ENCODE data around the gene HINT2.
A peak's percentile ranks its signal among the peaks of the same experiment; 100 is the strongest.

The HINT2 gene

GRCh38 chr9:35813434-35814105 lies 1.3 kb downstream of the HINT2 start:
- no peaks in the 10 kb centered on the region for H3K27me3 ChIP-seq (ENCODE audit: control insufficient read depth in 1 of 2, insufficient read depth in 2 of 2, low read length in 2 of 2)
- no peaks in the 10 kb centered on the region for H3K9me3 ChIP-seq (ENCODE audit: control insufficient read depth in 1 of 2, low read length in 2 of 2)
- H3K4me1 ChIP-seq (ENCODE audit: control insufficient read depth in 1 of 2, insufficient read depth in 2 of 2, low read length in 2 of 2) = peaks cover 29% of the 10 kb centered on the region in 2 donors
- H3K36me3 ChIP-seq (ENCODE audit: control insufficient read depth in 1 of 2, insufficient read depth in 2 of 2, low read length in 2 of 2) = peaks cover 0 to 15% of the 10 kb centered on the region in 2 donors
- peak overlapping the region; percentile 97 for H3K27ac ChIP-seq (ENCODE audit: low read depth, low read length)
- H3K4me3 ChIP-seq (ENCODE audit: low read depth in 1 of 2, low read length in 2 of 2) = peak overlapping the region; percentile 85 to 87
- H3K9ac ChIP-seq (ENCODE audit: low read depth in 1 of 2, low read length in 2 of 2) = peak overlapping the region; percentile 92 to 95

- H3K9ac ChIP-seq (ENCODE audit: low read depth in 1 of 2, low read length in 2 of 2) = peak within 1 kb of the TSS; percentile 43 to 64
- H3K9me3 ChIP-seq (ENCODE audit: control insufficient read depth in 1 of 2, low read length in 2 of 2) = no peaks in the 10 kb centered on the region
- peaks cover 29% of the 10 kb centered on the region in 2 donors for H3K4me1 ChIP-seq (ENCODE audit: control insufficient read depth in 1 of 2, insufficient read depth in 2 of 2, low read length in 2 of 2)
- H3K4me3 ChIP-seq (ENCODE audit: low read depth in 1 of 2, low read length in 2 of 2) = peak within 1 kb of the TSS; percentile 70 to 78
- H3K27ac ChIP-seq (ENCODE audit: low read depth, low read length) = peak within 1 kb of the TSS; percentile 51
- H3K36me3 ChIP-seq (ENCODE audit: control insufficient read depth in 1 of 2, insufficient read depth in 2 of 2, low read length in 2 of 2) = peaks cover 0 to 28% of the 10 kb centered on the region in 2 donors
- H3K27me3 ChIP-seq (ENCODE audit: control insufficient read depth in 1 of 2, insufficient read depth in 2 of 2, low read length in 2 of 2) = no peaks in the 10 kb centered on the region
These were observed 2.7 kb downstream of the HINT2 start, which contains the start of gene SPAG8 for GRCh38 chr9:35812025-35812602. Gene SPAG8, minus strand, starts transcription at chr9:35812262. Its CDS starts 115 bp downstream, at chr9:35812147.

DNA sequence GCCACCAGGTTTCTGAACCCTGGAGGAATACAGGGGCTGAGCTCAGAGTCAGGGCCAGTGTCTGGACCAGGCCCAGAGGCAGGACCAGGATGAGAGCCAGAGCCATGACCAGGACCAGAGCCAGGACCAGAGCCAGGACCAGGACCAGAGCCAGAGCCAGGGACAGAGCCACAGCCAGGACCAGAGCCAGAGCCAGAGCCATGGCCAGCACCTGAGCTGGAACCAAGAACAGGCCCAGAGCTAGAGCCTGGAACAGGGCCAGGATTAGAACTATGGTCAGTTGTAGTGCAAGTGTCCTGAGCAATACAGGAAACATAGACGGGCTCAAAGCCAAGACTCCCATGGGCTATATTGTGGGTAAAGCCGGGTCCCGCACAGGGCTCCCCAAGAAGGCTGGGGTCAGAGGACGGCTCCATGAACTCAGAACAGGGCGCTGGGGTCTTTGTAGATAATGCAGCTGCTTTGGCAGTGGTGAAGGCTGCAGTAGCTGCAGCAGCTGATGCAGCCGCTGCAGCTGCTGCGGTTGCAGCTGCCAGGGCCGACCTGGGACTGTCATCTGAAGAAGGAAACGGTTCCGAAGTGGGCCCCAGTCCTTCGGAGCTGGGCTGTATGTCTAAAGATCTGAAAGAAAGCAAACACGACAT lies 3.3 kb downstream of the HINT2 start:
- no peak overlapping the region for H3K27ac ChIP-seq (ENCODE audit: low read depth, low read length)
- peak overlapping the region in 1 of 2 donors; percentile 43 for H3K9ac ChIP-seq (ENCODE audit: low read depth in 1 of 2, low read length in 2 of 2)
- peaks cover 0 to 33% of the 10 kb centered on the region in 2 donors for H3K36me3 ChIP-seq (ENCODE audit: control insufficient read depth in 1 of 2, insufficient read depth in 2 of 2, low read length in 2 of 2)
- H3K4me1 ChIP-seq (ENCODE audit: control insufficient read depth in 1 of 2, insufficient read depth in 2 of 2, low read length in 2 of 2) = peaks cover 29% of the 10 kb centered on the region in 2 donors
- H3K9me3 ChIP-seq (ENCODE audit: control insufficient read depth in 1 of 2, low read length in 2 of 2) = no peaks in the 10 kb centered on the region
- H3K27me3 ChIP-seq (ENCODE audit: control insufficient read depth in 1 of 2, insufficient read depth in 2 of 2, low read length in 2 of 2) = no peaks in the 10 kb centered on the region
- peak overlapping the region; percentile 70 to 78 for H3K4me3 ChIP-seq (ENCODE audit: low read depth in 1 of 2, low read length in 2 of 2)

DNA sequence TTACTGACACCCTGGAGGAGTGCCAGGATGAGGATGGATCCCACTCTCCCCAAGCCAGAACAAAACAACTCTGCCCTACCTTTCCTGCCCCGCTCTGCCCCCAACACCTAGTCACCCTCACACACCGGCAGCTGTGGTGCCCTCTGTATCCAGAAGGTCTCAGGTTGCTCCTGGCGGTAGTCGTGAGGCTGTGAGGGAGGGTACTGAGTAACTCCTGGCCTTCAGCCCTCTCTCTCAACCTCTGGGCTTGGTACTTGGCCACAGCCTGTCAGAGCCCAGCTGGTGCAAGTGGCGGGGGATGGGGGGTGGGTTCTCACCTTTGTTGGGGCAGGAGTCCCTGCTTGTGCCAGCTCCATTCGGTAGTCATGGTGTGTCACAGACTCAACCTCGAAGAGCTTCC lies 4.7 kb downstream of the HINT2 start:
- peaks cover 29% of the 10 kb centered on the region in 2 donors for H3K4me1 ChIP-seq (ENCODE audit: control insufficient read depth in 1 of 2, insufficient read depth in 2 of 2, low read length in 2 of 2)
- no peaks in the 10 kb centered on the region for H3K27me3 ChIP-seq (ENCODE audit: control insufficient read depth in 1 of 2, insufficient read depth in 2 of 2, low read length in 2 of 2)
- H3K9ac ChIP-seq (ENCODE audit: low read depth in 1 of 2, low read length in 2 of 2) = no peak overlapping the region
- H3K9me3 ChIP-seq (ENCODE audit: control insufficient read depth in 1 of 2, low read length in 2 of 2) = no peaks in the 10 kb centered on the region
- peaks cover 6 to 46% of the 10 kb centered on the region in 2 donors for H3K36me3 ChIP-seq (ENCODE audit: control insufficient read depth in 1 of 2, insufficient read depth in 2 of 2, low read length in 2 of 2)
- no peak overlapping the region for H3K4me3 ChIP-seq (ENCODE audit: low read depth in 1 of 2, low read length in 2 of 2)
- no peak overlapping the region for H3K27ac ChIP-seq (ENCODE audit: low read depth, low read length)

- Histone ChIP-seq H3K27me3 (ENCODE audit: control insufficient read depth in 1 of 2, insufficient read depth in 2 of 2, low read length in 2 of 2) (no peaks in the 10 kb centered on the region), H3K4me3 (ENCODE audit: low read depth in 1 of 2, low read length in 2 of 2) (no peak overlapping the region), H3K9me3 (ENCODE audit: control insufficient read depth in 1 of 2, low read length in 2 of 2) (no peaks in the 10 kb centered on the region), H3K27ac (ENCODE audit: low read depth, low read length) (no peak overlapping the region), H3K4me1 (ENCODE audit: control insufficient read depth in 1 of 2, insufficient read depth in 2 of 2, low read length in 2 of 2) (peaks cover 19 to 20% of the 10 kb centered on the region in 2 donors), H3K9ac (ENCODE audit: low read depth in 1 of 2, low read length in 2 of 2) (no peak overlapping the region), H3K36me3 (ENCODE audit: control insufficient read depth in 1 of 2, insufficient read depth in 2 of 2, low read length in 2 of 2) (peaks cover 9 to 51% of the 10 kb centered on the region in 2 donors)
These were observed 6.4 kb downstream of the HINT2 start for GRCh38 chr9:35808433-35808832.

GRCh38 chr9:35806101-35806500 lies 8.7 kb downstream of the HINT2 start:
- no peaks in the 10 kb centered on the region for H3K4me1 ChIP-seq (ENCODE audit: control insufficient read depth in 1 of 2, insufficient read depth in 2 of 2, low read length in 2 of 2)
- no peaks in the 10 kb centered on the region for H3K9me3 ChIP-seq (ENCODE audit: control insufficient read depth in 1 of 2, low read length in 2 of 2)
- no peak overlapping the region for H3K27ac ChIP-seq (ENCODE audit: low read depth, low read length)
- H3K36me3 ChIP-seq (ENCODE audit: control insufficient read depth in 1 of 2, insufficient read depth in 2 of 2, low read length in 2 of 2) = peaks cover 16 to 65% of the 10 kb centered on the region in 2 donors
- no peaks in the 10 kb centered on the region for H3K27me3 ChIP-seq (ENCODE audit: control insufficient read depth in 1 of 2, insufficient read depth in 2 of 2, low read length in 2 of 2)
- no peak overlapping the region for H3K4me3 ChIP-seq (ENCODE audit: low read depth in 1 of 2, low read length in 2 of 2)
- no peak overlapping the region for H3K9ac ChIP-seq (ENCODE audit: low read depth in 1 of 2, low read length in 2 of 2)

DNA sequence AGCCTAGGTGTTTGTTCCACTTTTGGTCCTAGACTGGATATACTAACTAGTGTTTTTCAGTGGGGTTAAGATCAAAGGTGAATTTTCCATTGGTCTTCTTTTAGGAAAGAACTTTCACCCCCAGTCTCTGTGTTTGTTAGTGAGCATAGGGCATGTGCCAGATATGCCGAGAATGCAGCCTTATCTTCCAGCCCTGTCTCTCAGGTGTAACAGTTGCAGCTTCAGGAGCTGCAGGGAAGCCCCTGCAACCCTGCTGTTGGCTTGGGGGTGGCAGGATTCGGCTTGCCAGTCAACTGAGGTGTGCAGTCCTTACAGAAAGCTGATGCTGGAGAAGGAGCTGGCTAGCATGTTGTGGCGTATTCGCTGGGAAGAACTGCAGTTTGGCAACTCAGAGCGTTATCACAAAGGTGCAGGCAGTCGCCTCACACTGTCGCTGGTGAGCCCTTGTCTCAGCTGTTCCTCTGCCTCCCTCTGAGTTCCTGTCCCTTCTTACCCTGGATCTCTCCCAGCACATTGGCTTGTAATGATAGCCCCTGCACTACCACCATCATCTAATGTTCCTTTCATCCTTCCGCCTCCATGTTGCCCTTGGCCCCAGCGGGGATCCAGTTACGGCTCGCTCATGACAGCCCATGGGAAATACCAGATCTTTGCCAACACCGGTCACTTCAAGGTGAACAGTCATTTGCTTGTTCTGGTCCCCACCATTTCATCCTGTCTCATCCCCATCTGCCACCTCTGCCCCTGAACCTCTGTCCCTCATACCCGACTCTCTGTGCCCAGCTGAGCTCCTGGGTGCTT lies 13.3 kb downstream of the HINT2 start:
- Histone ChIP-seq H3K36me3 (ENCODE audit: control insufficient read depth in 1 of 2, insufficient read depth in 2 of 2, low read length in 2 of 2) (peaks cover 17 to 41% of the 10 kb centered on the region in 2 donors), H3K27me3 (ENCODE audit: control insufficient read depth in 1 of 2, insufficient read depth in 2 of 2, low read length in 2 of 2) (no peaks in the 10 kb centered on the region), H3K9ac (ENCODE audit: low read depth in 1 of 2, low read length in 2 of 2) (no peak overlapping the region), H3K27ac (ENCODE audit: low read depth, low read length) (no peak overlapping the region), H3K9me3 (ENCODE audit: control insufficient read depth in 1 of 2, low read length in 2 of 2) (no peaks in the 10 kb centered on the region), H3K4me3 (ENCODE audit: low read depth in 1 of 2, low read length in 2 of 2) (no peak overlapping the region), H3K4me1 (ENCODE audit: control insufficient read depth in 1 of 2, insufficient read depth in 2 of 2, low read length in 2 of 2) (no peaks in the 10 kb centered on the region)

DNA sequence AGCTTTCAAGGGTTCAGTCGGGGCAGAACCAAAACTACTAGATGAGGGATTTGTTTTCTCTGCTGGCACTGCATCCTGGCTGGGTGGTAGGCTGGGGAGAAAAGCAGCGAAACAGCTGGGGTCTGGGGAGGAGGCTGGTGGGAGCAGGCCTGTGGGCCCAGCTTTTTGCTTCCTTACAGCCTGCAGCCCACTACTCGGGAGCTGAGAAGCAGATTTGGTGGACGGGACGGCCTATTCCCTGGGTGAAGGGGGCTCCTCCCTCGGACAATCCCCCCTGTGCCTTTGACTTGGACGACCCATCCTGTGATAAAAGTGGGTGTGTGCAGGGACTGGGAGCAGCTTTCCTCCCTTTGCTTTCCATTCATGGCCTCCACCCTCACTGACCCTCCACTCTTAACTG lies 14.3 kb downstream of the HINT2 start:
- no peaks in the 10 kb centered on the region for H3K27me3 ChIP-seq (ENCODE audit: control insufficient read depth in 1 of 2, insufficient read depth in 2 of 2, low read length in 2 of 2)
- no peak overlapping the region for H3K27ac ChIP-seq (ENCODE audit: low read depth, low read length)
- H3K9ac ChIP-seq (ENCODE audit: low read depth in 1 of 2, low read length in 2 of 2) = no peak overlapping the region
- H3K36me3 ChIP-seq (ENCODE audit: control insufficient read depth in 1 of 2, insufficient read depth in 2 of 2, low read length in 2 of 2) = peaks cover 11 to 31% of the 10 kb centered on the region in 2 donors
- H3K4me1 ChIP-seq (ENCODE audit: control insufficient read depth in 1 of 2, insufficient read depth in 2 of 2, low read length in 2 of 2) = no peaks in the 10 kb centered on the region
- H3K9me3 ChIP-seq (ENCODE audit: control insufficient read depth in 1 of 2, low read length in 2 of 2) = no peaks in the 10 kb centered on the region
- H3K4me3 ChIP-seq (ENCODE audit: low read depth in 1 of 2, low read length in 2 of 2) = no peak overlapping the region

GRCh38 chr9:35798658-35799374 lies 16.0 kb downstream of the HINT2 start:
- no peaks in the 10 kb centered on the region for H3K27me3 ChIP-seq (ENCODE audit: control insufficient read depth in 1 of 2, insufficient read depth in 2 of 2, low read length in 2 of 2)
- H3K4me1 ChIP-seq (ENCODE audit: control insufficient read depth in 1 of 2, insufficient read depth in 2 of 2, low read length in 2 of 2) = no peaks in the 10 kb centered on the region
- no peak overlapping the region for H3K27ac ChIP-seq (ENCODE audit: low read depth, low read length)
- H3K9ac ChIP-seq (ENCODE audit: low read depth in 1 of 2, low read length in 2 of 2) = no peak overlapping the region
- H3K4me3 ChIP-seq (ENCODE audit: low read depth in 1 of 2, low read length in 2 of 2) = no peak overlapping the region
- H3K36me3 ChIP-seq (ENCODE audit: control insufficient read depth in 1 of 2, insufficient read depth in 2 of 2, low read length in 2 of 2) = peaks cover 8 to 24% of the 10 kb centered on the region in 2 donors
- no peaks in the 10 kb centered on the region for H3K9me3 ChIP-seq (ENCODE audit: control insufficient read depth in 1 of 2, low read length in 2 of 2)
